ENCODE results near the gene ZCWPW2. TPM values are rescaled to one million over a fixed set of nuclear protein-coding genes. Genes with fewer than 3 reads are reported as not detected.

ZCWPW2 gene
- polyA plus RNA-seq, 2 of the 4 experiments (the other 2 are of a cell fraction): 0.06 to 0.34 TPM

DNA sequence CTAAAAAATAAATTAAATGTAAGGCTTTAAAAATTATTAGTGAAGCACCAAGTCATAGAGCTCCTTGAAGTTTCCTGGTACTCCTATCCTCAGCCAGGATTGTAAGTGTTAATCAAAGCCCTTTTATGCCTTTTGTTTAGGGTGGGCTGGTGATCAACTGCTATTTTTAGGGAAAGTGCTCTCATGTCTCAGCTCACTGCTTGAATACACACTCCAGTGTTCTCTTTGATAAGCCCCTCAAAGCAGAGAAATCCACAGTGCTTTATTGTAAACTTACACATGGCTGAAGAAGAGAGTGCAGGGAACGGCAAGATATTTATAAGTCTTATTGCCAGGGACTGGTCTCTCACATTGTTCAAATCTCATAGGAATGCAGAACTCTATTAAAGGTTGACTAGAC lies 156.5 kb downstream of the ZCWPW2 start (continued):
- TF ChIP-seq, protein P1, sequence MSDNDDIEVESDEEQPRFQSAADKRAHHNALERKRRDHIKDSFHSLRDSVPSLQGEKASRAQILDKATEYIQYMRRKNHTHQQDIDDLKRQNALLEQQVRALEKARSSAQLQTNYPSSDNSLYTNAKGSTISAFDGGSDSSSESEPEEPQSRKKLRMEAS (IDR thresholded peaks at IDR 0.05): no peak
- TF ChIP-seq CBX2 (IDR thresholded peaks at IDR 0.05; ENCODE audit: borderline replicate concordance, low read depth) (no peak), SREBF2 (IDR thresholded peaks at IDR 0.05) (no peak), HDAC2 (IDR thresholded peaks at IDR 0.05) (no peak), MYC (IDR thresholded peaks at IDR 0.05; ENCODE audit: borderline replicate concordance, low read length) (no peak), BHLHE40 (IDR thresholded peaks at IDR 0.05; ENCODE audit: low read depth, low read length) (no peak), CHD2 (IDR thresholded peaks at IDR 0.05; ENCODE audit: low read length, partially characterized antibody) (no peak)

DNA sequence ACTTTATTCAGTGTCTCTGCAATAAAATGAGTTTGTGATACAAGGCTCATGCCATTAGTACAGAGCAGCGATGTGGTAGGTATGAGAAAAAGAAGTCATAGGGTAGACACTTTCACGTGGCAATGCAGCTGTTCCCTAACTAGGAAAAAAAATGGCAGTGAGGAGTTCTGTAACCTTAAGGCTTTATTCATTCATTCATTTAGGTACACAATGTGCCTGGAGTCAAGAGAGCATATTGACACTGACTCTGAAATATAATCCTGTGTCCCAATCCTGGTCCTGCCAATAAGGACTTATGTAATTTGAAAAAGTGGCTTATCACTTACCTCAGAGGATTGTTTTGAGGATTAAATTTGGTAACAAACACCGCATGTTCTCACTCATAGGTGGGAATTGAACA lies 173.1 kb downstream of the ZCWPW2 start:
- Histone ChIP-seq H3K9me3 (no peaks in the 10 kb centered on the region), H3K4me3 (no peak overlapping the region), H3K27ac (no peak overlapping the region), H3K4me2 (no peak overlapping the region), H3K4me1 (no peaks in the 10 kb centered on the region)
- DNase-seq (ENCODE audit: low read depth in 1 of 2, low spot score in 1 of 2): no peak
- ChIA-PET CTCF (no interaction called here), POLR2A (no interaction called here)
- FAIRE-seq: no peak
- ATAC-seq: no peak
- WGBS (ENCODE audit: missing lambda C conversion rate): 38% methylated on average over 3 of the region's 3 CpGs
- TF ChIP-seq, protein P2, sequence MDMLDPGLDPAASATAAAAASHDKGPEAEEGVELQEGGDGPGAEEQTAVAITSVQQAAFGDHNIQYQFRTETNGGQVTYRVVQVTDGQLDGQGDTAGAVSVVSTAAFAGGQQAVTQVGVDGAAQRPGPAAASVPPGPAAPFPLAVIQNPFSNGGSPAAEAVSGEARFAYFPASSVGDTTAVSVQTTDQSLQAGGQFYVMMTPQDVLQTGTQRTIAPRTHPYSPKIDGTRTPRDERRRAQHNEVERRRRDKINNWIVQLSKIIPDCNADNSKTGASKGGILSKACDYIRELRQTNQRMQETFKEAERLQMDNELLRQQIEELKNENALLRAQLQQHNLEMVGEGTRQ (IDR thresholded peaks at IDR 0.05): no peak
- TF ChIP-seq KDM5A (IDR thresholded peaks at IDR 0.05) (no peak), ZFP36 (IDR thresholded peaks at IDR 0.05; ENCODE audit: borderline replicate concordance, partially characterized antibody) (no peak)

DNA sequence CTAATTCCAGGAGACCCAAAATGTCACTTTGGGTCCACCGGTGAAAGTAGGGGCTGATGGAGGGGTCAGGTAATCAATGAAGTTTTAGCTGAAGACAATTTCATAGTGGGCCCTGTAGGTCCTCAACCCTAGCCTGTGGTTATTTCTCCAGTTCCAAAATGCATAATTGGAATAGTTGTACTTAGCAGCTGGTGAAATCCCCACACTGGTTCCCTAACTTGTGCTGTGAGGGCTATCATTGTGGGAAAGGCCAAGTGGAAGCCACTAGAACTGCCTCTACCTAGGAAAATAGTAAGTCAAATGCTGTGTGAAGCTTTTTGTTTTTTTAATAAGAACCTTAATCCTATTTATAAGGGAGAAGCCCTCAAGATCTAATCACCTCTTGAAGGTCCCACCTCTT lies 193.8 kb downstream of the ZCWPW2 start:
- TF ChIP-seq CHD2 (IDR thresholded peaks at IDR 0.05; ENCODE audit: low read length, partially characterized antibody): no peak
- TF ChIP-seq POLR2AphosphoS2 (conservative IDR thresholded peaks at IDR 0.05; ENCODE audit: low read length): no peak
- H3K27ac ChIP-seq: no peak overlapping the region
- H3K4me1 ChIP-seq: no peaks in the 10 kb centered on the region
- no peak for ATAC-seq
- H3K9me3 ChIP-seq: no peaks in the 10 kb centered on the region
- no peak for DNase-seq (ENCODE audit: low read depth in 1 of 2, low spot score in 1 of 2)
- WGBS (ENCODE audit: missing lambda C conversion rate): 0% methylated on average over 1 of the region's 1 CpG
- ChIA-PET CTCF (interaction anchor here (0.6 kb wide), 1 partner anchor 644 kb away, joined by 3 read pairs; no protein-coding TSS in a partner anchor), POLR2A (no interaction called here)
- FAIRE-seq: no peak
- no peak overlapping the region for H3K4me2 ChIP-seq
- H3K4me3 ChIP-seq: no peak overlapping the region

DNA sequence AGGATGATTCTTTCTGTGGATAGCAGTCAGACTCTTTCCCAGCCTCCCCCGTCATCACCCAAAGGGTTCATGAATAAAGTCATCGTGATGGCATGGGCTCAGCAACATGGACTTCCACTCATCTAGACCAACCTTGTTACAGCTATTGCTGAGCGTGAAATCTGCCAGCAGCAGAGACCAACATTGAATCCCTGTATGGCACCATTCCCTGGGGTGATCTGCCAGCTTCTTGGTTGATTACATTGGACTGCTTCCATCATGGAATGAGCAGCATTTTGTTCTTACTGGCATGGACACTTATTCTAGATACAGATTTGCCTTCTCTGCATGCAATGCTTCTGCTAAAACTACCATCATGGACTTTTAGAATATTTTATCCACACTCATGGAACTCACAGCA lies 195.7 kb downstream of the ZCWPW2 start:
- H3K4me1 ChIP-seq: no peaks in the 10 kb centered on the region
- ATAC-seq (no peak), DNase-seq (ENCODE audit: low read depth in 1 of 2, low spot score in 1 of 2) (no peak), FAIRE-seq (no peak)
- ChIA-PET CTCF (no interaction called here), POLR2A (interaction anchor here (0.7 kb wide), 1 partner anchor 1348 kb away, joined by 6 read pairs; no protein-coding TSS in a partner anchor)
- WGBS (ENCODE audit: missing lambda C conversion rate): 13% methylated on average over 3 of the region's 3 CpGs
- no peak overlapping the region for H3K4me3 ChIP-seq
- H3K9me3 ChIP-seq: no peaks in the 10 kb centered on the region
- TF ChIP-seq POLR2AphosphoS2 (conservative IDR thresholded peaks at IDR 0.05; ENCODE audit: low read length) (no peak), ZC3H11A (IDR thresholded peaks at IDR 0.05) (no peak), HOXA7 (CRISPR knock-in tag; IDR thresholded peaks at IDR 0.05) (no peak), KDM1A (IDR thresholded peaks at IDR 0.05; ENCODE audit: low read depth) (no peak), MAZ (IDR thresholded peaks at IDR 0.05; ENCODE audit: borderline replicate concordance, low read depth, low read length) (no peak), CHD4 (IDR thresholded peaks at IDR 0.05; ENCODE audit: borderline replicate concordance) (no peak), HDAC2 (IDR thresholded peaks at IDR 0.05) (no peak), ZSCAN20 (CRISPR knock-in tag; IDR thresholded peaks at IDR 0.05) (no peak), FOXS1 (CRISPR knock-in tag; IDR thresholded peaks at IDR 0.05) (no peak), RAD21 (conservative IDR thresholded peaks at IDR 0.05 in 1 of 2, IDR thresholded peaks at IDR 0.05 in 1 of 2) (no peak), RCOR1 (IDR thresholded peaks at IDR 0.05; ENCODE audit: low read depth, low read length) (no peak), EHMT2 (IDR thresholded peaks at IDR 0.05; ENCODE audit: low read depth) (no peak)
- no peak overlapping the region for H3K27ac ChIP-seq
- H3K4me2 ChIP-seq: no peak overlapping the region

Measured in A549 (cell line).